Left lung (tissue), 10 donors: ENCODE data around the gene SBNO2. TPM values are rescaled to one million over a fixed set of nuclear protein-coding genes. Genes with fewer than 3 reads are reported as not detected.

Source experiments
- ATAC-seq: fragments of 200-7000 bp; cut with Tn5 transposase; one replicate; pipeline ENCODE4 v1.9.1; 2020; ENCODE audit warnings: moderate library complexity
- DNase-seq, 4 donors: peaks; one replicate each; pipeline ENCODE4 v3.0.0-alpha.2; 2013 to 2020
- H3K27ac ChIP-seq, 2 donors: fragments of 200-600 bp; sonication (generic) in 1 of 2; one replicate each; pipeline versions ENCODE4 v1.5.0 to v1.8.0; 2020 to 2021
- H3K27me3 ChIP-seq, 2 donors: fragments of 200-600 bp; sonication (generic) in 1 of 2; one replicate each; pipeline versions ENCODE4 v1.5.0 to v1.8.0; 2020 to 2021
- H3K36me3 ChIP-seq, 2 donors: fragments of 200-600 bp; sonication (generic) in 1 of 2; one replicate each; pipeline versions ENCODE4 v1.5.0 to v1.8.0; 2020 to 2021
- H3K4me1 ChIP-seq, 2 donors: fragments of 200-600 bp; one replicate each; pipeline ENCODE4 v1.8.0; 2021
- H3K4me3 ChIP-seq, 2 donors: fragments of 200-600 bp; sonication (generic) in 1 of 2; one replicate each; pipeline versions ENCODE4 v1.5.0 to v1.8.0; 2020 to 2021; ENCODE audit warnings: mild to moderate bottlenecking in 1 of 2
- H3K9me3 ChIP-seq, 2 donors: fragments of 200-600 bp; sonication (generic) in 1 of 2; one replicate each; pipeline versions ENCODE4 v1.5.0 to v1.8.0; 2020 to 2021
- intact Hi-C, 2 donors: fragments of 100-400 bp; cut with DNase I; formaldehyde crosslinking; loops; one replicate each; pipeline versions ENCODE4 v1.11.2 to v1.14.2; 2022
- polyA plus RNA-seq, 6 donors: library from polyadenylated mRNA; unstranded; fragments of 120-200 nt; gene quantifications; one replicate each; pipeline ENCODE4 v1.2.1, GENCODE V29; 2013; ENCODE audit not compliant: insufficient read length in 6 of 6
- total RNA-seq, 2 donors: library from RNA; stranded (reverse); fragmentation: NEBNext Ultra II Directional; extraction: Animal tissue kit (Norgen Biotek cat#: 25700); gene quantifications; one replicate each; pipeline ENCODE4 v1.2.1, GENCODE V29; 2021
- TF ChIP-seq, protein P1 (sequence below), 2 donors: fragments of 200-600 bp; sonication (generic) in 1 of 2; IDR thresholded peaks; one replicate each; pipeline versions ENCODE4 v1.5.0 to v1.8.0; 2021; ENCODE audit warnings: antibody characterized with exemption in 2 of 2
- donor health status: DM: no; HTN: yes; CAD: no.
- donor health status: DM: no; HTN: no; CAD: no.

The SBNO2 gene
- total and polyA plus RNA-seq, 8 donors: 17.9 to 119 (median 23.7) TPM

DNA sequence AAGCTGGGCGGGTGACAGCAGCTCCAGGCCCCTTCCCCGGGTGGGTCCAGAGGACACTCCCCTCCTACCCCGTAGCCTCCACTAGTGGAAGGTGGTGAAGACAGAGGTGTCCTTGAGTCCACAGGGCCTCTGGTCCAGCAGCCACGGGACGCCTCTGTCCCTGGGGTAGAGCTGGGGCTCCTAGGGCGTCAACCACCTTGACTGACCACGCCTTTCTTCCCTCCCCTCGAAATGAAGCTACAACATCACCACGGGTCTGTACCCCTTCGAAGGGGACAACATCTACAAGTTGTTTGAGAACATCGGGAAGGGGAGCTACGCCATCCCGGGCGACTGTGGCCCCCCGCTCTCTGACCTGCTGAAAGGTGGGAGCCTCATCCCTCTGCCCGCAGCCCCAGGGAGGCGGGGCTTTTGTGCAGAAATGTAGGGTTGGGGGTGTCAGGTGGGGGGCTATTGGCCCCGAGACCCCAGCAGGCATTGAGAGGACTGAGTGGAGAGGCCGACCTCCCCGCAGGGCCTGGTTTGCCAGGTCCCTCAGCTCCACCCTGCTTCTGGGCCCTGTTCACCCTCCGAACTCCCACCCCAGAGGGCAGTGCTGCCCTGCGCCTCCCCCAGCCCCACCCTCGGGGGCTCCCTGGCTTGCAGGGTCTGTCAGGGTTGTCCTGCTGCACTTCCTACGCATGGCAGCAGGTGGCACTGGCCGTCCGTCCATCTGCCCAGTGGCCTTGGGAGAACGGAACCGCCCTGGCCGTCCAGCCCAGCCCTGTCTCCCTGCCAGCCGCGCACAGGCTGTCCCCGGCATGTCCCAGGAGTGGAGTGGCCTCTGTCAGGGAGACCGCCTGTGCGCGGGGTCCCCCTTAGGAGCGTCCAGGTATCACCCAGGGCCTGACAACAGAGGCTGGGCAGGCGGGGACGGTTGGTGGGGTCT is 47.2 kb upstream of the SBNO2 start:
- Histone ChIP-seq H3K9me3 (no peaks in the 10 kb centered on the region), H3K4me3 (no peak overlapping the region), H3K4me1 (peaks cover 4 to 14% of the 10 kb centered on the region in 2 donors), H3K36me3 (peaks cover 0 to 67% of the 10 kb centered on the region in 2 donors), H3K27me3 (no peaks in the 10 kb centered on the region), H3K27ac (no peak overlapping the region)
- intact Hi-C loops: no loop called here
- ATAC-seq (peak; percentile 65), DNase-seq (peak in 1 of 4 donors; percentile 65)
- TF ChIP-seq, protein P1, sequence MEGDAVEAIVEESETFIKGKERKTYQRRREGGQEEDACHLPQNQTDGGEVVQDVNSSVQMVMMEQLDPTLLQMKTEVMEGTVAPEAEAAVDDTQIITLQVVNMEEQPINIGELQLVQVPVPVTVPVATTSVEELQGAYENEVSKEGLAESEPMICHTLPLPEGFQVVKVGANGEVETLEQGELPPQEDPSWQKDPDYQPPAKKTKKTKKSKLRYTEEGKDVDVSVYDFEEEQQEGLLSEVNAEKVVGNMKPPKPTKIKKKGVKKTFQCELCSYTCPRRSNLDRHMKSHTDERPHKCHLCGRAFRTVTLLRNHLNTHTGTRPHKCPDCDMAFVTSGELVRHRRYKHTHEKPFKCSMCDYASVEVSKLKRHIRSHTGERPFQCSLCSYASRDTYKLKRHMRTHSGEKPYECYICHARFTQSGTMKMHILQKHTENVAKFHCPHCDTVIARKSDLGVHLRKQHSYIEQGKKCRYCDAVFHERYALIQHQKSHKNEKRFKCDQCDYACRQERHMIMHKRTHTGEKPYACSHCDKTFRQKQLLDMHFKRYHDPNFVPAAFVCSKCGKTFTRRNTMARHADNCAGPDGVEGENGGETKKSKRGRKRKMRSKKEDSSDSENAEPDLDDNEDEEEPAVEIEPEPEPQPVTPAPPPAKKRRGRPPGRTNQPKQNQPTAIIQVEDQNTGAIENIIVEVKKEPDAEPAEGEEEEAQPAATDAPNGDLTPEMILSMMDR (IDR thresholded peaks at IDR 0.05): peak; percentile 59 to 70

DNA sequence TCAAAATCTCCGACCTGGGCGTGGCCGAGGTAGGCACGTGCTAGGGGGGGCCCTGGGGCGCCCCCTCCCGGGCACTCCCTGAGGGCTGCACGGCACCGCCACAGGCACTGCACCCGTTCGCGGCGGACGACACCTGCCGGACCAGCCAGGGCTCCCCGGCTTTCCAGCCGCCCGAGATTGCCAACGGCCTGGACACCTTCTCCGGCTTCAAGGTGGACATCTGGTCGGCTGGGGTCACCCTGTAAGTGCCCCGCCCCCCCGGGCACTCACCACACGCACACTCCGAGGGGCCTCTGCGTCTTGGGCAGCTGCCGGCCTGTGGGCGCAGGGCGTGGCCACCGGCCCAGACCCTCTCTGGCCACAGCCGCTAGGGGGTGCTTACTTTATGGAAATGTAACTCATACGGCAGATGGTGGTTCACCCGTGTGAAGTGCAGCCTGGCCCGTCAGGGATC is 46.4 kb upstream of the SBNO2 start:
- Histone ChIP-seq H3K4me3 (no peak overlapping the region), H3K36me3 (peaks cover 0 to 63% of the 10 kb centered on the region in 2 donors), H3K27ac (no peak overlapping the region), H3K4me1 (peaks cover 4 to 22% of the 10 kb centered on the region in 2 donors), H3K9me3 (no peaks in the 10 kb centered on the region), H3K27me3 (no peaks in the 10 kb centered on the region)
- ATAC-seq (no peak), DNase-seq (no peak)
- TF ChIP-seq, protein P1 (IDR thresholded peaks at IDR 0.05): no peak
- intact Hi-C loops: no loop called here

- H3K9me3 ChIP-seq: no peaks in the 10 kb centered on the region
- no peak for DNase-seq
- no peak overlapping the region for H3K27ac ChIP-seq
- H3K36me3 ChIP-seq: peaks cover 0 to 57% of the 10 kb centered on the region in 2 donors
- H3K4me3 ChIP-seq: no peak overlapping the region
- peaks cover 9 to 27% of the 10 kb centered on the region in 2 donors for H3K4me1 ChIP-seq
- H3K27me3 ChIP-seq: no peaks in the 10 kb centered on the region
- TF ChIP-seq, protein P1 (IDR thresholded peaks at IDR 0.05): no peak
- intact Hi-C loops: no loop called here
- ATAC-seq: no peak
Measured at GRCh38 chr19:1219786-1220476, 45.9 kb upstream of the SBNO2 start.

DNA sequence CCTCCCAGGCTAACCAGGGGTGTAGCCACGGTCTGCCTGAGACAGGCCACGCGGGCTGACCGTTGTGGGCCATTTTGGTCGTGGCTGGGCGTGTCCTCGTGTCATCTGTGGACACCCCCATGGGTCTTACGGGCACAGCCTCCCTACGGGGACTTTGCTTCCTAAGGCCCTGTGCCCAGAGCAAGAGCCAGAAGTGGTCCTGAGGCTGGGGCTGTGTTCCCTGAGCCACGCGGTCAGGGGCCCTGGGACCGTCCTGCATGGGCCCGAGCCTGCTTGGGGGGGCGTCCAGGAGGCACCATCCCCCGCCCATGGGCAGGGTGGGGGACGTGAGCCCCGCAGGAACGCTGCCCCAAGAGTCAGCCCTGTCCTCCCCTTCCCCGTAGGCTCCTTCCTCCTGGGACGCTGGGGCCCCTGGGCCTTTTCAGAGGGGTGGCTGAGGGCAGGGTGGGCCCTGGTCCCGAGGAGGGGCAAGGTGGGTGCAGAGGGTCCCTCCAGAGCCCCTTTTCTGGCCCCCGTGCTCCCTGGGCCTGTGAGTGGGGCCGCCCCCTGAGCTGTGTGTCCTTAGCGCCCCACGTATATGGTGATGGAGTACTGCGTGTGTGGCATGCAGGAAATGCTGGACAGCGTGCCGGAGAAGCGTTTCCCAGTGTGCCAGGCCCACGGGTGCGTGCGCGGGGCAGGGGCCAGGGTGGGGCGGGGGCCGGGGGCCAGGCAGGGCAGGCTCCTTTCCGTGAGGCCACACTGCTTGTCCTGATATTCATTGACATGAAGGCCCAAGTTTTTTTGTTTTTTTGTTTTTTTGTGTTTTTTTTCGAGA is 44.9 kb upstream of the SBNO2 start:
- Histone ChIP-seq H3K27me3 (no peaks in the 10 kb centered on the region), H3K27ac (peak overlapping the region in 1 of 2 donors; percentile 7), H3K4me3 (no peak overlapping the region), H3K36me3 (peaks cover 0 to 47% of the 10 kb centered on the region in 2 donors), H3K9me3 (no peaks in the 10 kb centered on the region), H3K4me1 (peaks cover 19 to 37% of the 10 kb centered on the region in 2 donors)
- TF ChIP-seq, protein P1 (IDR thresholded peaks at IDR 0.05): no peak
- intact Hi-C loops: no loop called here
- DNase-seq (no peak), ATAC-seq (no peak)
